ENCODE results near the gene PMFBP1. TPM values are rescaled to one million over a fixed set of nuclear protein-coding genes. Genes with fewer than 3 reads are reported as not detected.

Gene PMFBP1
- total and polyA plus RNA-seq, 7 donors: 0.16 to 0.72 (median 0.37) TPM; not detected in 2

GRCh38 chr16:72199761-72200337 is 27.9 kb upstream of the PMFBP1 start:
- Histone ChIP-seq H3K36me3 (ENCODE audit: insufficient read depth in 1 of 2, low read depth in 1 of 2) (no peaks in the 10 kb centered on the region), H3K9me3 (no peaks in the 10 kb centered on the region), H3K27ac (no peak overlapping the region), H3K4me1 (no peaks in the 10 kb centered on the region), H3K27me3 (ENCODE audit: insufficient read depth in 3 of 3, low read length in 2 of 3) (peaks cover 0 to 2% (median 0%) of the 10 kb centered on the region in 3 donors), H3K4me3 (no peak overlapping the region)
- DNase-seq (no peak), ATAC-seq (no peak)
- TF ChIP-seq CTCF (IDR thresholded peaks at IDR 0.05): no peak
- intact Hi-C loops (cut with DNase I): no loop called here
- 62 to 81% (median 70%) methylated on average over 5 of the region's 5 CpGs for WGBS, 3 donors

- ATAC-seq: no peak
- TF ChIP-seq CTCF (IDR thresholded peaks at IDR 0.05): no peak
- no peaks in the 10 kb centered on the region for H3K36me3 ChIP-seq (ENCODE audit: insufficient read depth in 1 of 2, low read depth in 1 of 2)
- WGBS, 3 donors: 71 to 84% (median 74%) methylated on average over 10 of the region's 10 CpGs
- intact Hi-C loops (cut with DNase I): no loop called here
- no peak overlapping the region for H3K27ac ChIP-seq
- no peak overlapping the region for H3K4me3 ChIP-seq
- no peaks in the 10 kb centered on the region for H3K9me3 ChIP-seq
- DNase-seq: no peak
- no peaks in the 10 kb centered on the region for H3K4me1 ChIP-seq
- peaks cover 0 to 2% (median 0%) of the 10 kb centered on the region in 3 donors for H3K27me3 ChIP-seq (ENCODE audit: insufficient read depth in 3 of 3, low read length in 2 of 3)
These were observed 26.8 kb upstream of the PMFBP1 start for GRCh38 chr16:72198771-72199201.

GRCh38 chr16:72198021-72198711 is 26.2 kb upstream of the PMFBP1 start:
- no peak for TF ChIP-seq CTCF (IDR thresholded peaks at IDR 0.05)
- H3K4me1 ChIP-seq: no peaks in the 10 kb centered on the region
- H3K27ac ChIP-seq: no peak overlapping the region
- WGBS, 3 donors: 43 to 58% (median 46%) methylated on average over 11 of the region's 11 CpGs
- no peak overlapping the region for H3K4me3 ChIP-seq
- intact Hi-C loops (cut with DNase I): no loop called here
- no peaks in the 10 kb centered on the region for H3K36me3 ChIP-seq (ENCODE audit: insufficient read depth in 1 of 2, low read depth in 1 of 2)
- no peak for DNase-seq
- no peaks in the 10 kb centered on the region for H3K27me3 ChIP-seq (ENCODE audit: insufficient read depth in 3 of 3, low read length in 2 of 3)
- no peaks in the 10 kb centered on the region for H3K9me3 ChIP-seq
- ATAC-seq: no peak

GRCh38 chr16:72197545-72197944 is 25.6 kb upstream of the PMFBP1 start:
- intact Hi-C loops (cut with DNase I): no loop called here
- 29 to 34% (median 31%) methylated on average over 4 of the region's 4 CpGs for WGBS, 3 donors
- no peak for DNase-seq

More at GRCh38 chr16:72197545-72197944, 25.6 kb upstream of the PMFBP1 start:
- Histone ChIP-seq H3K4me1 (no peaks in the 10 kb centered on the region), H3K4me3 (no peak overlapping the region), H3K36me3 (ENCODE audit: insufficient read depth in 1 of 2, low read depth in 1 of 2) (no peaks in the 10 kb centered on the region), H3K27me3 (ENCODE audit: insufficient read depth in 3 of 3, low read length in 2 of 3) (no peaks in the 10 kb centered on the region), H3K9me3 (no peaks in the 10 kb centered on the region), H3K27ac (no peak overlapping the region)
- ATAC-seq: no peak
- TF ChIP-seq CTCF (IDR thresholded peaks at IDR 0.05): no peak

Data from psoas muscle (tissue), 8 donors.